ENCODE results near the gene NPIPA8.
"Not testable (repeated sequence)": the region's sequence is repeated elsewhere in the genome, so short reads cannot be mapped to it uniquely, and the experiment has no call there.

The NPIPA8 gene

GRCh38 chr16:18336636-18337035 is at the start of gene NPIPA8:
NPIPA8 (minus strand) TSS chr16:18336736; CDS start chr16:18332662, 4,074 bp downstream.
- DNase-seq (ENCODE audit: low spot score) = not testable (repeated sequence)

GRCh38 chr16:18385285-18385684 is 48.7 kb upstream of the NPIPA8 start:
- not testable (repeated sequence) for DNase-seq (ENCODE audit: low spot score)

GRCh38 chr16:18384869-18385268 is 48.3 kb upstream of the NPIPA8 start:
- DNase-seq (ENCODE audit: low spot score) = not testable (repeated sequence)

GRCh38 chr16:18384098-18384636 is 47.6 kb upstream of the NPIPA8 start:
- DNase-seq (ENCODE audit: low spot score) = not testable (repeated sequence)

DNA sequence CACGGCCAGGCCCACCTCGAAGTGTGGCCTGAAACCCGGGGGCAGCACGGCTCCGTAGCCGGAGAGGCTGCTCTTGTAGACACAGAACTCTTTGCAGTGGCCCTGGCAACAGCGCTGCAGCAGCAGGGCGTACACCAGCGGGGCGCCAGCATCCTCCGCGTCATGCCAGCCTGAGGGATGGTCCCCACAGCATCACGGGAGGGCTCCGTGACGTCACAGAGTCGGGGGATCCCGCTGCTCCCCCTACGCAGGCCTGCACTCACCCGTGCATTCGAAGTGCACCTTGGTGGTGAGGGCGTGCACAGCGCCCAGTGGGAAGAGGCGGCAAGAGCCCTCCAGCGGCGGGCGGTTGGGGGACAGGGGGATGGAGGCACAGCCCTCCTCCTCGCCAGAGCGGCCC is 46.2 kb upstream of the NPIPA8 start:
- DNase-seq (ENCODE audit: low spot score) = not testable (repeated sequence)

GRCh38 chr16:18347742-18348141 is 11.2 kb upstream of the NPIPA8 start:
- not testable (repeated sequence) for DNase-seq (ENCODE audit: low spot score)

DNA sequence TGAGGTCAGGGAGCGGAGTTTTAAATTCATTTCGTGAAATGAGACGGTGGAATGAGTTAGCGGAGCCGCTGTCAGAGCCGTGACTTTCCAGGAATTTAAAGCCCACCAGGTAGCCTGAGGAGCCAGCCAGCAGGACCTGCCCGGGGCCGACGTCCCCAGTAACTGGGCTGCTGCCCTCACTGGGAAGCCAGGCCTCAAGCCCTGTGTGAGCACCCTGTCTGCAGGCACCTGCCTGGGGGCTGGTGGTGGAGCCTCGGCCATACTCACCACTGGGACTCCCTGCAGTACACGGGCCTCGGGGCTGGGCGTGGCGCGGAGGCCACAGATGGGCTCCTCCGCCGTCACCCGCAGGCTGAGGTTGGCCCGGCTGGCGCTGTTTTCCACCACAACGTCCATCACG is 10.5 kb upstream of the NPIPA8 start:
- not testable (repeated sequence) for DNase-seq (ENCODE audit: low spot score)

GRCh38 chr16:18344634-18345033 is 8.1 kb upstream of the NPIPA8 start:
- not testable (repeated sequence) for DNase-seq (ENCODE audit: low spot score)

GRCh38 chr16:18341986-18342385 is 5.5 kb upstream of the NPIPA8 start:
- DNase-seq (ENCODE audit: low spot score) = not testable (repeated sequence)

DNA sequence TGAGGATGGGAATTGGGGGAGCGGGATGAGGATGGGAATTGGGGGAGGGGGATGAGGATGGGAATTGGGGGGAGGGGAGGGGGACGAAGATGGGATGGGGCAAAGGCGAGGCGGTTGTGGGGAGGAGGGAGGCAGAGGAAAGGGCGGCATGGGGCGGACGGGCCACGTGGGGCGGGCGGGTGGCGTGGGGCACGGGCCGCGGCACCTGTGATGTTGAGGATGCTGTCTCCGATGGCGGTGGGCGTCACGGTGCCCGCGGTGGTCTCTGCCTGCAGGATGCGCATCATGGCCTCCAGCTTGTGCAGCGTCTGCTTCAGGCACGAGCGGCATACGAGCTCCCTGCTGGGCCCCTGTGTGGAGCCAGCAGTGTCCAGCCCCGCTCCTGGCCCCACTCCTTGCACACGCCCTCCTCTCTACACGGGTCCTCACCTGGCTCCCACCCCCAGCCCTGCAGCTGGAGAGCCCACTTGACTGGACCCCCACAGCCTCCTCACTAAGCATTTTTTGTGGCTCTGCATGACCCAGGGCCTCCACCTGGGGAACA is 5.0 kb upstream of the NPIPA8 start:
- DNase-seq (ENCODE audit: low spot score) = not testable (repeated sequence)

DNA sequence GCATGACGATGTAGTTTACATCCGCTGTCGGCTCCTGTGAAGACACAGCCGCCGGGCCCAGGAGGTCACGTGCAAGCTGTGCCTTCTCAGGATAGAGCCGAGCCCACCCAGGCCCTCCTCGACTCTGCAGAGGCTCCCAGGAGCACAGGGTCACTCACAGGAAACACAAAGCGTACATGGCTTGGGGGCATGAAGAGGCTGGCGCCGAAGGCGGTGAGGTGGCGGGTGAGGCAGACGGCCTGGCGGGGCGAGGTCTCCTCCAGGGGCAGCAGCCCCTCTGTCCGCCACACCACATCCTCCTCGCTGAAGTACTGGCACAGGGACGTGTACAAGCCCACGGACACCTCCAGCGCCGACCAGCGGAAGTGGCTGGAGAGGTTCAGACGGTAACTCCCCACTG is 2.7 kb upstream of the NPIPA8 start:
- DNase-seq (ENCODE audit: low spot score) = not testable (repeated sequence)

- DNase-seq (ENCODE audit: low spot score) = not testable (repeated sequence)
These were observed 24.7 kb downstream of the NPIPA8 start for GRCh38 chr16:18311811-18312210.

GRCh38 chr16:18309159-18309558 is 27.4 kb downstream of the NPIPA8 start:
- not testable (repeated sequence) for DNase-seq (ENCODE audit: low spot score)

- not testable (repeated sequence) for DNase-seq (ENCODE audit: low spot score)
These were observed 29.3 kb downstream of the NPIPA8 start for GRCh38 chr16:18307241-18307640.

GRCh38 chr16:18306066-18306465 is 30.5 kb downstream of the NPIPA8 start:
- not testable (repeated sequence) for DNase-seq (ENCODE audit: low spot score)

GRCh38 chr16:18303059-18303706 is 33.4 kb downstream of the NPIPA8 start:
- not testable (repeated sequence) for DNase-seq (ENCODE audit: low spot score)

DNA sequence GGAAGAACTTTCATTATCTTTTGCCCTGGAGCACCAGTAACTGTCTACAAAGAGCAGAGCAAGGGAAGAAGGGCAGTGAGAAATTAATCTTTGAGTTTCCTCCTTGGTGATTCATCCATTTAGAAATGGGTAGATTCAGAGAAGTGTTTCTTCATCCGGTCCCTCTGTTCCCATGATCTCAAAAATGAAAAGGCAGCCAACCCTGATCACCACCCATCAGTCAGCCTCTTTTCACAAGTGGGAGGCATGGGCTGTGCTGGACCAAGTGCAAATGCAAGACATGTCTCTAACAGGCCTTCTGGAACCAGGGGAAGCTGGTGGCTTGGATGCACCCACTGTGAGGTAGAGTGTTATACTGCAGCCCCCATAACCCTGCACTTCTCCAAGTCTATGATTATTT is 38.8 kb downstream of the NPIPA8 start:
- not testable (repeated sequence) for DNase-seq (ENCODE audit: low spot score)

DNA sequence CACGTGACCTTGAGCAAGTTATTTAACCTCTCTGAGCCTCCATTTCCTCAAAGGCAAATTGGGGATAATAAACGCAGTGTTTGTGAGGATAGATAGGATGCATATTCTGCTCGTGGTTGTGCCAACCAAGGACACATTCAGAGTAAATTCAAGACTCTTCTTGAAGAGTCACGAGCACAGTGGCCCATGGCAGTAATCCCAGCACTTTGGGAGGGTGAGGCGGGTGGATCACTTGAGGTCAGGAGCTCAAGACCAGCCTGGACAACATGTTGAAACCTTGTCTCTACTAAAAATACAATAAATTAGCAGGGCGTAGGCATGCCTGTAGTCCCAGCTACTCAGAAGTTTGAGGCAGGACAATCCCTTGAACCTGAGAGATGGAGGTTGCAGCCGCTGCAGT is 39.6 kb downstream of the NPIPA8 start:
- not testable (repeated sequence) for DNase-seq (ENCODE audit: low spot score)

- not testable (repeated sequence) for DNase-seq (ENCODE audit: low spot score)
These were observed 42.2 kb downstream of the NPIPA8 start for GRCh38 chr16:18294371-18294770.

DNA sequence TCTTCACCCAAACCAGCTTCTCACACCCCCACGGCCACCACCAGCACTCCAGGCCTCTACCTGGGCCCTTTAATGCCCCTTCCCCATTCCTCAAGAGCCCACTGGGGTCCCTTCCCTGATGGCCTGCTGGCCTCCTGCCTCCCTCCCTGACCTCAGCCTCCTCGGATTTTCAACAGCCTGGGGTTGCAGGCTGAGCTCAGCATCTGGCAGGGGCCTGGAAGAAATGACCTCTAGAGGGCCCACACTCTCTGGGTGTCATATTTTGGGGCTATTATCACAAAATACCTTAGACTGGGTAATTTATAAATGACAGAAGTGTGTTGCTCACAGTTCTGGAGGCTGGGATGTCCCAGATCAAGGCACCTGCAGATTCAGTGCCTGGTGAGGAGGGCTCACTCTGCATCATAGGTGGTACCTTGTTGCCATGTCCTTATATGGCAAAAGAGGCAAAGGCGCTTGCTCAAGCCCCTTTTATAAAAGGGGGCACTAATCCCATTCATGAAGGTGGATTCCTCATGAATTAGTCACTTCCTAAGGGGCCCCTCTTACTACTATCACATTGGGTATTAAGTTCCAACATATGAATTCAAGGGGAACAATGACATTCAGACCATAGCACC is 43.1 kb downstream of the NPIPA8 start:
- DNase-seq (ENCODE audit: low spot score) = not testable (repeated sequence)

DNA sequence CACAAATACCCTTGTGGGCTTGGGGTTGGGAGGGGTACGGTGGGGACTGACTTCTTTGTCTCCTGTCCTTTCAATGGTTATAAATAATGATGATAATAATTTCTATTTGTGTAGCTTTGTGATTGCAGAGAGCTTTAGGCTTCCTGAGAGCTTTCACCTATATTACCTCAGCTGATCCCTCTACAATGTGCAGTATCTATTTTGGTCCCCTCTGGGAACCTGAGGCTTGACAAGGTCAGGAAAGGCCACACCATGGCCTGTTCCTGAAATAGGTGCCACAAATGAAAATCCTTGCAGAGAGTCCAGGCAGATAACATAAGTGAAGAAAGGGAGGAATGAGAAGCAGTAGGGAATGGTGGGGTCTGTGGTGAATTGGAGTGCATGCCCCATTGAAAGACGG is 45.6 kb downstream of the NPIPA8 start:
- DNase-seq (ENCODE audit: low spot score) = not testable (repeated sequence)

GRCh38 chr16:18286342-18286741 is 50.2 kb downstream of the NPIPA8 start:
- not testable (repeated sequence) for DNase-seq (ENCODE audit: low spot score)

DNA sequence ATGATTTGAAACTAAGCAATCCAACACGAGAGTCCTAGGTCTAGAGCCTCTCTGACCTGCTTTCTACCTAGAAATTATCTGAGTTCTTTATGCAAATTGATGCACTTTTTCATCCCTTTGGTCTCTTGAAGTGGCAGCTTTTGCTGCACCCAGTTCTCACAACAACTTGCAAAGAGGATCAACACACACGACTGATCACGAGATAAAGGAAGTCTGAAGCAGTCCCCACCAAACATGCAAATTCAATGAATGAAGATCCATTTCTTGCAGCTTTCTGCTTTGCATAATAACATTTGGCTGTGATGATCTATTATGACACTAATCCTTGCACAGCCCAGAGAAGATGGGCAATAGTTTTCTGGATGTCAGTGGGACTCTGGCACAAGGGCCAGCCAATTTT is 56.2 kb downstream of the NPIPA8 start:
- DNase-seq (ENCODE audit: low spot score) = not testable (repeated sequence)

All from CD4-positive, alpha-beta T cell treated with Interleukin-2 at 100 ng/mL for 4 hours (primary cell).